Measurements from ENCODE around the gene RTCB. TPM values are rescaled to one million over a fixed set of nuclear protein-coding genes. Genes with fewer than 3 reads are reported as not detected.

RTCB gene
- 76.2 and 78.2 TPM in 2 replicates for total RNA-seq
- long read RNA-seq, transcript RTCB-201 (12 exons, 2,027 nt) = major isoform, 1,255 of 1,320 reads
- long read RNA-seq, partial matches to known transcripts = 15 of 1,320 reads
- long read RNA-seq, other reads (novel, unspliced or antisense) = 44 of 1,320 reads

DNA sequence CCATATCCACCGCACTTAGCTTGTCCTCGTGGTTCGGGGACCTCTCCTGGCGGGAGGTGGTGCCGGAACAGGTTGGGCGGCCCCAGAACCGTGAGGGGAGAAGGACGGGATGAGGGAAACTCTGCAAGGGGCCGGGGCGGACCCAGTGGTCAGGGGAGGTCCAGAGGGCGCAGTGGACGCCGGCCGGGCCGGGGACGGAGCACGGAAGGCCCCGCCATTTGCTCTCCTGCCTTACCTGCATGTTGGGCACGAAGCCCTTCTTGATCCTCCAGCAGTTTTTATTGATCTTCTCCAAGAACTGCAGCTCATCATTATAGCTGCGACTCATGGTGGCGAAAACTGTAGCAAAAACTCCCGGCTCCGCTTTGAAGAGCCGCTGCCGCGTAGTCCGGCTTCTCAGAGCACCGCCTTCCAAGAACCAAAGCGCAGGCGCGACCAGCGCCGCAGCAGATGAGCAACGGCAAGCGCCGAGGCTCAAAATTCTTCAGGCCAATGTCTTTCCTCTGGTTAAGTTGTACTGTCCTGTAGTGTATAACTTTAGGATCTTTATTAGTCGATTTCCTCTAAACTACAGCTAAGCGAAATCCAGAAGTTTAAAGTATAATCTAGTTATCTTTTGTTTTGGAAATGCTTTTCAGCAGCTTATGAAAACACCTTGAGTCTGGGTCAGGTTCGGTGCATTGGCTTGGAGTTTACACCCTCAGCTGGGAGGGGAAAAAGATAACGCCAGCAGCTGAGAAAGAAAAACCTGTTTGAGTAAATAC is at the start of gene RTCB:
Gene RTCB, minus strand, starts transcription at position 419 of the 764 bp plus-strand sequence. Its CDS starts 91 bp downstream, at position 328.
- Mint-ChIP-seq H3K9me3 (ENCODE audit: unreplicated experiment) (no peaks in the 10 kb centered on the region), H3K27ac (ENCODE audit: unreplicated experiment) (peak within 1 kb of the TSS; percentile 93), H3K4me3 (ENCODE audit: unreplicated experiment) (peak within 1 kb of the TSS; percentile 98), H3K4me1 (ENCODE audit: unreplicated experiment) (peaks cover 24% of the 10 kb centered on the region), H3K36me3 (ENCODE audit: unreplicated experiment) (peaks cover 13% of the 10 kb centered on the region), H3K27me3 (ENCODE audit: unreplicated experiment) (peaks cover 15% of the 10 kb centered on the region)
- peak; percentile 96 for DNase-seq (ENCODE audit: extremely low spot score, unreplicated experiment)
- TF ChIP-seq, protein P1, sequence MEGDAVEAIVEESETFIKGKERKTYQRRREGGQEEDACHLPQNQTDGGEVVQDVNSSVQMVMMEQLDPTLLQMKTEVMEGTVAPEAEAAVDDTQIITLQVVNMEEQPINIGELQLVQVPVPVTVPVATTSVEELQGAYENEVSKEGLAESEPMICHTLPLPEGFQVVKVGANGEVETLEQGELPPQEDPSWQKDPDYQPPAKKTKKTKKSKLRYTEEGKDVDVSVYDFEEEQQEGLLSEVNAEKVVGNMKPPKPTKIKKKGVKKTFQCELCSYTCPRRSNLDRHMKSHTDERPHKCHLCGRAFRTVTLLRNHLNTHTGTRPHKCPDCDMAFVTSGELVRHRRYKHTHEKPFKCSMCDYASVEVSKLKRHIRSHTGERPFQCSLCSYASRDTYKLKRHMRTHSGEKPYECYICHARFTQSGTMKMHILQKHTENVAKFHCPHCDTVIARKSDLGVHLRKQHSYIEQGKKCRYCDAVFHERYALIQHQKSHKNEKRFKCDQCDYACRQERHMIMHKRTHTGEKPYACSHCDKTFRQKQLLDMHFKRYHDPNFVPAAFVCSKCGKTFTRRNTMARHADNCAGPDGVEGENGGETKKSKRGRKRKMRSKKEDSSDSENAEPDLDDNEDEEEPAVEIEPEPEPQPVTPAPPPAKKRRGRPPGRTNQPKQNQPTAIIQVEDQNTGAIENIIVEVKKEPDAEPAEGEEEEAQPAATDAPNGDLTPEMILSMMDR (IDR thresholded peaks at IDR 0.05) = no peak

DNA sequence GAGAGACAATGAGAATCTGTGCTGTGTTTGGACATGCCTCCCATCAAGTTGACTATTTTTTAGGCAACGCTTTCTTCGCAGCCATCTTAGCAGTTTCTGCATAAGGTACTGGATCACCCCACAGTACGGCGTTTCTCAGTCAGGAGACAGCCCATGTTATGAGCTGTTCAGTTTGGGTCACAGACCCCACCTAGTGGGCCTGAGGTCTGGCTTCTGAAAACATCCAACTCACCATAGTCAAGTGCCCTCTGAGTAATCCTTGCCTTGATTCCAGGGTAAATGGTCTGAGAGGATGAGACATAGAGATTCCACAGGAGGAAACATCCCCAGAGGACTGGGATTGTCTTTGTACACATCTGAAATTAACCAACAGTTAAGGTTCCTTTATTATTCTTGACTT is 45.0 kb upstream of the RTCB start:
- Mint-ChIP-seq H3K27ac (ENCODE audit: unreplicated experiment) (no peak overlapping the region), H3K4me3 (ENCODE audit: unreplicated experiment) (no peak overlapping the region), H3K9me3 (ENCODE audit: unreplicated experiment) (no peaks in the 10 kb centered on the region), H3K36me3 (ENCODE audit: unreplicated experiment) (no peaks in the 10 kb centered on the region), H3K27me3 (ENCODE audit: unreplicated experiment) (peaks cover 56% of the 10 kb centered on the region), H3K4me1 (ENCODE audit: unreplicated experiment) (no peaks in the 10 kb centered on the region)
- DNase-seq (ENCODE audit: extremely low spot score, unreplicated experiment) = no peak
- TF ChIP-seq, protein P1 (IDR thresholded peaks at IDR 0.05) = no peak

DNA sequence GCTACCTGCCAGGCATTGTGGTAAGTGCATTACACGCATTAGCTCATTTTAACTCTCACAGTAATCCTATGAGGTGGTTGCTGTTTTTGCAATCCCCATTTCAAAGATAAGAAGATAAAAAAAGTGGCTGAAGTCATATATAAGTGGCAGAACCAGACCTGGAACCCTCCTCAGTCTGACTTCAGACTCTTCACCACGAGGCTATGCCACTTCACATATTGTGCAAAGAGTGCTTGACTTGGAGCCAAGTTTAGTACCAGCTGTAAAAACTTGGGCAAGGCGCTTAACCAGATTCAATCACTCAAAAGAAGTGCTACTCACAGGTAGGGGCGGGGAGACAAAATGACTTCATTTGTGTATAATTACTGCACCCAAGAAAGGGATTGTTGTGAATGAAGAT is 36.9 kb upstream of the RTCB start:
- H3K4me1 Mint-ChIP-seq (ENCODE audit: unreplicated experiment) = no peaks in the 10 kb centered on the region
- TF ChIP-seq, protein P1 (IDR thresholded peaks at IDR 0.05) = no peak
- H3K36me3 Mint-ChIP-seq (ENCODE audit: unreplicated experiment) = no peaks in the 10 kb centered on the region
- no peak for DNase-seq (ENCODE audit: extremely low spot score, unreplicated experiment)
- H3K27me3 Mint-ChIP-seq (ENCODE audit: unreplicated experiment) = peaks cover 28% of the 10 kb centered on the region
- no peak overlapping the region for H3K27ac Mint-ChIP-seq (ENCODE audit: unreplicated experiment)
- no peaks in the 10 kb centered on the region for H3K9me3 Mint-ChIP-seq (ENCODE audit: unreplicated experiment)
- H3K4me3 Mint-ChIP-seq (ENCODE audit: unreplicated experiment) = no peak overlapping the region

DNA sequence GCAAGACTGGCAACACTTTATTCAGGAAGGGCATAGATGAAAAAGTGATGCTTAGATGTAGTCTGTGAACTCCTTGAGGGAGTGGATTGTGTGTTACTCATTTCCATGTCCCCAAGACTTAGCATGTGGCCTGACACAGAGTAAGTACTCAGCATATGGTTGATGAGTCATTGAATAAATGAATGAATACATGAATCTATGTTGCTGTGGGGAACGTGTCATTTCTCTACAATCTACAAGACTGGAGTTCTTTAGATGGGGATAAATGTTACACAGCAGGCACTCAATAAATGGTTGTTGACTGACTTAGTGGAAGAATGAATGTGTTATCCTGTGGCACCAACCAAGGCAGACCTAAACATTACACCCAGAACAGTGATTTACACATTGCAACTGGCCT is 34.3 kb upstream of the RTCB start:
- peaks cover 17% of the 10 kb centered on the region for H3K27me3 Mint-ChIP-seq (ENCODE audit: unreplicated experiment)
- DNase-seq (ENCODE audit: extremely low spot score, unreplicated experiment) = no peak
- H3K27ac Mint-ChIP-seq (ENCODE audit: unreplicated experiment) = no peak overlapping the region
- no peak overlapping the region for H3K4me3 Mint-ChIP-seq (ENCODE audit: unreplicated experiment)
- TF ChIP-seq, protein P1 (IDR thresholded peaks at IDR 0.05) = no peak
- no peaks in the 10 kb centered on the region for H3K36me3 Mint-ChIP-seq (ENCODE audit: unreplicated experiment)
- no peaks in the 10 kb centered on the region for H3K4me1 Mint-ChIP-seq (ENCODE audit: unreplicated experiment)
- no peaks in the 10 kb centered on the region for H3K9me3 Mint-ChIP-seq (ENCODE audit: unreplicated experiment)

DNA sequence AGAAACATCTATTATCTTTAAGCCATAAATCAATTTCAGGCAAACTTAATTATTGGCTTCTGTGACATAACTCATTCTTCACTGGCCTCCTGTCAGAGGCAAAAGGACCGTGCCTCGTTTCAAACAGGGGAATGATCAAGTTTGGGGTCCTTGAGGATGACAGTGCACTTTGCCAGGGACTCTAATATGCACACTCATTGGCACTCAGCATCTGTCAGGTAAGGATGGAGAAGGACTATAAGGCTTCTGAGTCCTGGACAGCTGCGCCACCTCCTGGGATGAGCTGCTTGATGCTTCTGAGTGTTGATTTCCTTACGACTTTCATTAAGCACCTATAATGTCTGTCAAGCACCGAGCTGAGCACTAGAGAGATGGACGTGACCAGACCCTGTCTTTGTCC is 32.0 kb upstream of the RTCB start:
- Mint-ChIP-seq H3K4me1 (ENCODE audit: unreplicated experiment) (no peaks in the 10 kb centered on the region), H3K9me3 (ENCODE audit: unreplicated experiment) (no peaks in the 10 kb centered on the region), H3K36me3 (ENCODE audit: unreplicated experiment) (no peaks in the 10 kb centered on the region), H3K4me3 (ENCODE audit: unreplicated experiment) (no peak overlapping the region), H3K27me3 (ENCODE audit: unreplicated experiment) (peaks cover 17% of the 10 kb centered on the region), H3K27ac (ENCODE audit: unreplicated experiment) (no peak overlapping the region)
- TF ChIP-seq, protein P1 (IDR thresholded peaks at IDR 0.05) = no peak
- DNase-seq (ENCODE audit: extremely low spot score, unreplicated experiment) = no peak
